BJ (cell line): ENCODE data around the gene YIPF4. TPM values are rescaled to one million over a fixed set of nuclear protein-coding genes. Genes with fewer than 3 reads are reported as not detected.

Experiments
- CTCF ChIA-PET: fragments of 350-600 bp; formaldehyde crosslinking; extraction: SDS; loops from one replicate; lab custom pipeline; 2021; ENCODE audit warnings: antibody characterized with exemption, inconsistent platforms; lab: Yijun Ruan, JAX
- POLR2A ChIA-PET: fragments of 300-600 bp; sonication (Branson Sonifier 250); formaldehyde crosslinking; extraction: SDS; loops from one replicate; lab custom pipeline; 2021; ENCODE audit warnings: antibody characterized with exemption; lab: Charles Lee
- DNase-seq: peaks from one replicate; pipeline ENCODE4 v3.0.0-alpha.2; 2011; ENCODE audit warnings: low read depth
- H3K27me3 ChIP-seq: 2 replicates; pipeline ENCODE4 v1.6.0; 2011; ENCODE audit warnings: low read length; ENCODE audit not compliant: control insufficient read depth, insufficient read depth
- H3K36me3 ChIP-seq: 2 replicates; pipeline ENCODE4 v1.5.1; 2011; ENCODE audit warnings: low read length; ENCODE audit not compliant: control insufficient read depth, insufficient read depth
- H3K4me3 ChIP-seq: 2 replicates; pipeline ENCODE4 v1.5.1; 2011; ENCODE audit warnings: low read depth, mild to moderate bottlenecking, control low read depth, low read length
- polyA plus RNA-seq: library from polyadenylated mRNA; depleted of rRNA; stranded (reverse); fragments of >200 nt; gene quantifications from 2 replicates; pipeline ENCODE4 v1.2.3, GENCODE V29; 2011
- TF ChIP-seq, protein P1 (sequence below): IDR thresholded peaks from 2 replicates; pipeline ENCODE4 v1.5.1; 2011; ENCODE audit warnings: low read depth, mild to moderate bottlenecking, control low read depth, inconsistent platforms, low read length, moderate library complexity; ENCODE audit not compliant: insufficient read depth

The YIPF4 gene
- polyA plus RNA-seq, 1 experiment: 5.3 TPM

DNA sequence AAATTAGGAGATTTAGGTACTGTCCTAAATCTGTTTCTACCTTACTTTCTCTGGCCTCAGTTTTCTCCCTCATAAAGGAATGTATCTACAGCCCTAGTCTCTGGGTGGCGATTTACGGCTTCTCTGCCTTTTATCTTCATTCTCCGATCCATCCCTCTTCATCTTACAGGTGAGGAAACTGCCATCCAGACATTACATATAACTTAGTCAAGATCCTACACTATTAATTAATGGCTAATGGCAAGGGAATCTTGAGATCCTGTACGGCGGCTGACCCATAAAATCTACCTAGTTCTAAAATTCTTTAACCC, 386 bp upstream of the YIPF4 start:
- no peak for DNase-seq
- POLR2A ChIA-PET: no interaction called here
- Histone ChIP-seq H3K27me3 (no peaks in the 10 kb centered on the region; the same call in 1 of the 2 replicates), H3K36me3 (peaks cover 3% of the 10 kb centered on the region; the same call in 1 of the 2 replicates), H3K4me3 (peak overlapping the region; percentile 99)
- CTCF ChIA-PET: interaction anchor here (1.1 kb wide), 1 partner anchor 1584 kb away, joined by 3 read pairs; no protein-coding TSS in a partner anchor
- TF ChIP-seq, protein P1, sequence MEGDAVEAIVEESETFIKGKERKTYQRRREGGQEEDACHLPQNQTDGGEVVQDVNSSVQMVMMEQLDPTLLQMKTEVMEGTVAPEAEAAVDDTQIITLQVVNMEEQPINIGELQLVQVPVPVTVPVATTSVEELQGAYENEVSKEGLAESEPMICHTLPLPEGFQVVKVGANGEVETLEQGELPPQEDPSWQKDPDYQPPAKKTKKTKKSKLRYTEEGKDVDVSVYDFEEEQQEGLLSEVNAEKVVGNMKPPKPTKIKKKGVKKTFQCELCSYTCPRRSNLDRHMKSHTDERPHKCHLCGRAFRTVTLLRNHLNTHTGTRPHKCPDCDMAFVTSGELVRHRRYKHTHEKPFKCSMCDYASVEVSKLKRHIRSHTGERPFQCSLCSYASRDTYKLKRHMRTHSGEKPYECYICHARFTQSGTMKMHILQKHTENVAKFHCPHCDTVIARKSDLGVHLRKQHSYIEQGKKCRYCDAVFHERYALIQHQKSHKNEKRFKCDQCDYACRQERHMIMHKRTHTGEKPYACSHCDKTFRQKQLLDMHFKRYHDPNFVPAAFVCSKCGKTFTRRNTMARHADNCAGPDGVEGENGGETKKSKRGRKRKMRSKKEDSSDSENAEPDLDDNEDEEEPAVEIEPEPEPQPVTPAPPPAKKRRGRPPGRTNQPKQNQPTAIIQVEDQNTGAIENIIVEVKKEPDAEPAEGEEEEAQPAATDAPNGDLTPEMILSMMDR: no peak

DNA sequence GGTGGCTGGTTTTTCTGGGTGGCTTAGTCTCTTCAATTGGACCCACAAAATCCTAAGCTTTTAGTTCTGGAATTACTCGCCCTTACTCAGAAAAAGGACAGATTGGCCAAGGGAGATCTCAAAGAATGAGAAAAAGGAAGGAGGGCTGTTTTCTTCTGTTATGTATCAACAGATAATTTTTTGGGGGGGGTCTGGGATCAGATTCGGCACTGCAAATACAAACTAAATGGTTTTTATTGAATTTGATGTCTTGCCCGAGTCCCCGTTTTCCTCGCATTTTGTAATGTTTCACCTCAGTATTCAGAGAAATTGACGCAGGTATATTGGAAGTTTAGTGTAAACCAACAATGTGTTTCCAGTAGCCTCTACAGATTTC, 762 bp downstream of the YIPF4 start:
- CTCF ChIA-PET: no interaction called here
- peaks cover 3% of the 10 kb centered on the region; the same call in 1 of the 2 replicates for H3K36me3 ChIP-seq
- no peak for DNase-seq
- POLR2A ChIA-PET: interaction anchor here (0.6 kb wide), 1 partner anchor 30 kb away, joined by 3 read pairs; no protein-coding TSS in a partner anchor
- peak overlapping the region; percentile 99 for H3K4me3 ChIP-seq
- TF ChIP-seq, protein P1: no peak
- no peaks in the 10 kb centered on the region; the same call in 1 of the 2 replicates for H3K27me3 ChIP-seq

DNA sequence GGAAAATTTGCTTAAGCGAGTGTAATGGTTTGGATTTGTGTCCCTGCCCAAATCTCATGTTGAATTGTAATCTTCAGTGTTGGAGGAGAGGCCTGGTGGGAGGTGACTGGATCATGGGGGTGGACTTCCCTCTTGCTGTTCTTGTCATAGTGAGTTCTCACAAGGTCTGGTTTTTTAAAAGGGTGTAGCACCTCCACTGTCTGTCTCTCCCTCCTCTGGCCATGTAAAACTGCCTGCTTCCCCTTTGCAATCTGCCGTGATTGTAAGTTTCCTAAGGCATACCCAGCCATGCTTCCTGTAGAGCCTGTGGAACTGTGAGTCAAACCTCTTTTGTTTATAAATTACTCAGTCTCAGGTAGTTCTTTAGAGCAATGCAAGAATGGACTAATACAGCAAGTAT, 6.6 kb downstream of the YIPF4 start:
- Histone ChIP-seq H3K4me3 (no peak overlapping the region), H3K27me3 (no peaks in the 10 kb centered on the region), H3K36me3 (peaks cover 3% of the 10 kb centered on the region; the same call in 1 of the 2 replicates)
- TF ChIP-seq, protein P1: no peak
- CTCF ChIA-PET: no interaction called here
- POLR2A ChIA-PET: no interaction called here
- DNase-seq: no peak

DNA sequence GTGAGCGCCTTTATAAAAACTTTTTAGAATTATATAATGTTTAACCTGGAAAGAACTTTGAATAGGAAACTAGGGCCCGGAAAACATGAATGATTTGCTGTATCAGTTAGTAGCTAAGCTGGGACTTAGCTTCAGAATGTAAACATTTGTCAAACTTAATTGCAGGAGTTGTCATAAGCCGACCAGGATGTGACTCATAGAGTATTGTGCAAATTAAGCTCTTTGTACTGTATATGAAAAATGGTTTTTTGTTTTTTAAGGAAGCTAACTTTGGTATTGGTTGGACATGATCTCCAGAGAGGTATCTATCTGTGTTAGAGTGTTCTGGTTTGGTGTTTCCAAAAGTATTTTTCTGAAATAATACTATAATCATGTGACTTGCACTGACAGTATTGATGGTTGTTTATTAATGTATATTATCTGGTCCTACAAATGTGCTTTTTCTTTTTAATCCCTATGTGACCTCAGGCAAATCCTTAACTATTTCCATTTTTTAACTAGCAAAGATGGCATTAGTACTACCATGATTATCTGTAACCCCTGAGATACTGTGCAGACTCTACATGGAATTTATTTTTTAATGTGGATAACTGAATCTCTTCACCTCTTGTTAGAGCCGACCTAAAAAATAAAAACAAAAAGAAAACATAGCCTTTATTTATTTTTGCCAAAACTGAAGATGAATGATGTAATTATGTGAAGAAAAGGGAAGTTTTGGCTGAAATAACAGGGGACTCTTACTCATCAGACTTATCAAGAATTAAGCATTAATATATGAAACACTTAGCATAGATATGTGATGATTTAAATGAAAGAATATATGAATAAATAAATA, 11.7 kb downstream of the YIPF4 start:
- ChIA-PET CTCF (no interaction called here), POLR2A (no interaction called here)
- H3K36me3 ChIP-seq: no peaks in the 10 kb centered on the region
- TF ChIP-seq, protein P1: no peak
- H3K4me3 ChIP-seq: no peak overlapping the region
- no peaks in the 10 kb centered on the region for H3K27me3 ChIP-seq
- DNase-seq: no peak

DNA sequence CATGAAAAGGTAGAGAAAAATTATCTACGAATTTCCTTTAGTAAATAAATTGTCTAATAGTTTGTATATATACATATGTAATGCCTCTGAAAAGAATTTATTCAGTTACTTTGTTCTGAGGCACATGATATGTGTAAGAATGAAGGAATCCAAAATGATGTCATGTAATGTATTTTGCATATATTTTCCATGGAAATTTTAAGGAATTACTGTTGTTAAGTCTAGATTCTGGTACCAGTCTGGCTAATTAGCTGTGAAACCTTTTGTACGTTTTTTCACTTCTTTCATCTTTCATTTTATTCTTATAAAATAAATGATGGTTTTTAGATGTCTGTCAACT, 12.3 kb downstream of the YIPF4 start:
- no peaks in the 10 kb centered on the region for H3K27me3 ChIP-seq
- no peaks in the 10 kb centered on the region for H3K36me3 ChIP-seq
- TF ChIP-seq, protein P1: no peak
- ChIA-PET POLR2A (no interaction called here), CTCF (interaction anchor here (1.1 kb wide), 1 partner anchor 16 kb away, joined by 3 read pairs; no protein-coding TSS in a partner anchor)
- no peak for DNase-seq
- H3K4me3 ChIP-seq: no peak overlapping the region
